ENCODE data around the gene MSH6.
A peak's percentile ranks its signal among the peaks of the same experiment; 100 is the strongest.

Gene MSH6, protein sequence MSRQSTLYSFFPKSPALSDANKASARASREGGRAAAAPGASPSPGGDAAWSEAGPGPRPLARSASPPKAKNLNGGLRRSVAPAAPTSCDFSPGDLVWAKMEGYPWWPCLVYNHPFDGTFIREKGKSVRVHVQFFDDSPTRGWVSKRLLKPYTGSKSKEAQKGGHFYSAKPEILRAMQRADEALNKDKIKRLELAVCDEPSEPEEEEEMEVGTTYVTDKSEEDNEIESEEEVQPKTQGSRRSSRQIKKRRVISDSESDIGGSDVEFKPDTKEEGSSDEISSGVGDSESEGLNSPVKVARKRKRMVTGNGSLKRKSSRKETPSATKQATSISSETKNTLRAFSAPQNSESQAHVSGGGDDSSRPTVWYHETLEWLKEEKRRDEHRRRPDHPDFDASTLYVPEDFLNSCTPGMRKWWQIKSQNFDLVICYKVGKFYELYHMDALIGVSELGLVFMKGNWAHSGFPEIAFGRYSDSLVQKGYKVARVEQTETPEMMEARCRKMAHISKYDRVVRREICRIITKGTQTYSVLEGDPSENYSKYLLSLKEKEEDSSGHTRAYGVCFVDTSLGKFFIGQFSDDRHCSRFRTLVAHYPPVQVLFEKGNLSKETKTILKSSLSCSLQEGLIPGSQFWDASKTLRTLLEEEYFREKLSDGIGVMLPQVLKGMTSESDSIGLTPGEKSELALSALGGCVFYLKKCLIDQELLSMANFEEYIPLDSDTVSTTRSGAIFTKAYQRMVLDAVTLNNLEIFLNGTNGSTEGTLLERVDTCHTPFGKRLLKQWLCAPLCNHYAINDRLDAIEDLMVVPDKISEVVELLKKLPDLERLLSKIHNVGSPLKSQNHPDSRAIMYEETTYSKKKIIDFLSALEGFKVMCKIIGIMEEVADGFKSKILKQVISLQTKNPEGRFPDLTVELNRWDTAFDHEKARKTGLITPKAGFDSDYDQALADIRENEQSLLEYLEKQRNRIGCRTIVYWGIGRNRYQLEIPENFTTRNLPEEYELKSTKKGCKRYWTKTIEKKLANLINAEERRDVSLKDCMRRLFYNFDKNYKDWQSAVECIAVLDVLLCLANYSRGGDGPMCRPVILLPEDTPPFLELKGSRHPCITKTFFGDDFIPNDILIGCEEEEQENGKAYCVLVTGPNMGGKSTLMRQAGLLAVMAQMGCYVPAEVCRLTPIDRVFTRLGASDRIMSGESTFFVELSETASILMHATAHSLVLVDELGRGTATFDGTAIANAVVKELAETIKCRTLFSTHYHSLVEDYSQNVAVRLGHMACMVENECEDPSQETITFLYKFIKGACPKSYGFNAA (N-terminal part only)

GRCh38 chr2:47782671-47783485, at the start of gene MSH6:
Gene MSH6, plus strand, starts transcription at chr2:47783145. Its CDS starts 89 bp downstream, at chr2:47783234.
- peak; percentile 61 to 86 for DNase-seq (ENCODE audit: low read depth in 2 of 2)

DNA sequence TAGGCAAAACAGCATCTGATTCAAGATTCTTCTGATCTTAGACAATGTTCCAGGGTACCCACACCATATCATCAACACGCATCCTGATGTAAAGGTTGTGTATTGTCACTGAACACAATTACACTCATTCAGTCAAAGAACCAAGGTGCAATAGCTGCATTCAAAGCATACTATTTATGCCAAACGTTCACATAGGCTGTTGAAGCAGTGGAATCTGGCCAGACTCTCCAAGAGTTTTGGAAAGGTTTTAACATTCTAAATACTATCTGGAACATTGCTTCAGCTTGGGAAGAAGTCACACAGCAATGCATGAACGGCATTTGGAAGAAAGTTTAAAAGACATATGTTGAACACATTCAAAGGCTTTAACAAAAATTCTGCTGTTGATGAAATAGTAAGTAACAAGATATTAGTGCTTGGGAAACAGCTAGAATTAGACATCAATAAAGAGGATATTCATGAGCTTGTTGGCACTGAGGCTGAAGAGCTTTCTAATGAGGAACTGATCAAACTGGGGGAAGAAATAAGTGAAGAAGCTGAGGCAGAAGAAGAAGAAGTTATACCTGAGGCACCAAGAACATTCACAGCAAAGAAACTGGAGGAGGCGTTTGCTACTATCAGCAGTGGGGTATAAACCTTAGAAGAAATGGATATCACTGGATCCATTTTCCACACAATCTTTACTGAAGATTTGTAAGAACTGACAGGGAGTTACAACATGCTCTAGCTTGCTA, 47.6 kb upstream of the MSH6 start:
- DNase-seq (ENCODE audit: low read depth in 2 of 2): no peak

GRCh38 chr2:47735912-47736311, 47.0 kb upstream of the MSH6 start:
- no peak for DNase-seq (ENCODE audit: low read depth in 2 of 2)

DNA sequence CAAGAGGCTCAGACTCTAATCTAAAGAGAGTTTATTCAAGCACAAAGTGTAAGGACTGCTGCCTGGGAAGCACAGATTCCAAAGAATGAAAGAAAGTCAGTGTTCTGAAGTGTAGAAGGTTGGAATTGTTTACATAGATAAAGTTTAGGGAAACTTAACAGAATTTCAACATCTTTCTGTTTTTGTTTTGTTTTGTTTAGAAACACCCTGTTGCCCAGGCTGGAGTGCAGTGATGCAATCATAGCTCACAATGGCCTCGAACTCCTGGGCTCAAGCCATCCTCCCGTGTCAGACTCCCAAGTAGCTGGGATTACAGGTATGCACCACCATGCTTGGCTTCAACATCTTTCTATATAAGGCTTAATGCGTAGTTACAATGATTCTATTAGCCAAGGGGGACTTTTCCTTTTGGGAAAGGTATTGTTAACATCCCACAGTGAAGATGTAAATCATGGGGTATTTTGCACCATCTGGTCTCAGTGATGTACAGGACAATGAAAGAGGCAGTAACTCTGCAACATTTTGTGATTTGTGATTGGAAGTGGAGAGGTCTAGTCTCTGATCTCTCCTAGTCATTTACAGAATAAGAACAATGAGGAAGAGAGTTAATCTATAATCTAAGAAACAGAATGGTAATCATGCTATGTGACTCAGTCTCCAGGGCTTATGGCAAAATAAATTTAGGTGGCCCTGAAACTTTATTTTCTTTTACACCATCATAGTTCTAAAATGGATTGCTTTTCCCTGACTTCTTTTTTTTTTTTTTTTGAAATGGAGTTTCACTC, 45.6 kb upstream of the MSH6 start:
- DNase-seq (ENCODE audit: low read depth in 2 of 2): no peak

DNA sequence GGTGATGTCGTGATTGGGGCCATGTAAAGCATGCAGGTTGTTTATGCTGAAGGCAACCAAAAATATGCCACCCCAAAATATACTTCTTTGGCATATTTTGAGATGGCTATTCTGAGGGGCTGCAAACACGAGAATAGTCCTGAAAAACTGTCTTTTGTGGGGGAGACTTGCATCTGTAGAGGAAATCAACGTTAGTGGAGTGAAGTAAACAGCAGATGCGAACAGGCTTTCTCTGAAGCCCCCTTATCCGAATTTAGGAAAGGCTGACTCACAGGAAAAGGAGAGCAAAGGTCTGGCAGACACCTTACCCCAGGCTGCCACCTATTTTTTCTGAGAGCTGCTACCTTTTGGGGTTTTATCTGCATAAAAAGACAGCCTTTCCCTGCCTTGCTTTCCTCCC, 44.6 kb upstream of the MSH6 start:
- DNase-seq (ENCODE audit: low read depth in 2 of 2): no peak

- no peak for DNase-seq (ENCODE audit: low read depth in 2 of 2)
These were observed 41.8 kb upstream of the MSH6 start for GRCh38 chr2:47741101-47741500.

GRCh38 chr2:47741637-47742036, 41.3 kb upstream of the MSH6 start:
- DNase-seq (ENCODE audit: low read depth in 2 of 2): no peak

GRCh38 chr2:47744074-47744473, 38.9 kb upstream of the MSH6 start:
- DNase-seq (ENCODE audit: low read depth in 2 of 2): no peak

- no peak for DNase-seq (ENCODE audit: low read depth in 2 of 2)
These were observed 35.1 kb upstream of the MSH6 start for GRCh38 chr2:47747878-47748277.

- DNase-seq (ENCODE audit: low read depth in 2 of 2): no peak
These were observed 31.0 kb upstream of the MSH6 start for GRCh38 chr2:47751856-47752414.

DNA sequence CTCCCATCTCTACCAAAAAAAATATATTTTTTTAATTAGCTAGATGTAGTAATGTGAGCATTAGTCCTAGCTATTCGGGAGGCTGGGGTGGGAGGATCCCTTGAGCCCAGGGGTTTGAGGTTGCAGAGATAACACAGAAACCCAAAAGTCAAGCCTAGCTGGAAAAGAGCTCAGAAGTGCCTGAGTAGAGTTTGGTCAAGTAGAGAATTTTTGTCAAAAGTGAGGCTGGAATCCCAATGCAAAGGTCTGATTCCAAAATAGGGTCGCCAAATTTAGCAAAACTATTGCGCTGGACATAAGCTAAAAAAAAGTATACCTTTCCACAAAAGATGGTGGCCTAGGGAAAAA, 15.5 kb upstream of the MSH6 start:
- no peak for DNase-seq (ENCODE audit: low read depth in 2 of 2)

DNA sequence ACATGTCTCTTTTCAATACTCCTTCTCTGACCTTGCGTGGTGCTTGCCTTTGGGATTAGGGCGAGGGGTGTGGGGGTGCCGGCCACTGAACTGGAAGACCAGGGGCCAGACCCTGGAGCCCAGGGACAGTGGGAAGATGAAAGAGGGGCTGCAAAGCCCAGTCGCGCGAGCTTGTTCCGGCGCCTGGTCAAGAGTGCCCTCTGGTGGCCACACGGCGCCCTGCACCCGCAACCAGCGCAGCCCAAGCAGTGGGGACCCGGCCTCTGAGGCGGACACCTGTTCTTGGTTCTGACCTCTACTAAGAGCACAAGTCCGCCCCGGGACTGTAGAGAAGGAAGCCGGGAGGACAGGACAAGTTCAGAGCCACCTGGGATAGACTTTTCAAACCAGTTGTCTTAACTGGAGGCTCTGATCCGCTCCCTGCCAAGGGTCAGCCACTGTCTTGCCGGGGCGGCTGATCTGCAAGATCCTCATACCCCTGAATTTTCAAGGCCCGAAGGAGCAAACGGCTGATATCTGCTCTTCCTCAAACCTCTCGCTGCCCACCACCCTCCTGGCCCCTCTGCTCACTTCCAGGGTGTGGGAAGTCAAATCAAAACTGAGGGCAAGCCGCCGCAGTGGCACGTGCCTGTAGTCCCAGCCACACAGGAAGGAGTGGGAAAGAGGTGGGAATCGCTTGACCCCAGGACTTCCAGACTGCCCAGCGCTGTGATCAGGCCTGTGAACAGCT, 14.9 kb upstream of the MSH6 start:
- DNase-seq (ENCODE audit: low read depth in 2 of 2): peak; percentile 21 to 50

DNA sequence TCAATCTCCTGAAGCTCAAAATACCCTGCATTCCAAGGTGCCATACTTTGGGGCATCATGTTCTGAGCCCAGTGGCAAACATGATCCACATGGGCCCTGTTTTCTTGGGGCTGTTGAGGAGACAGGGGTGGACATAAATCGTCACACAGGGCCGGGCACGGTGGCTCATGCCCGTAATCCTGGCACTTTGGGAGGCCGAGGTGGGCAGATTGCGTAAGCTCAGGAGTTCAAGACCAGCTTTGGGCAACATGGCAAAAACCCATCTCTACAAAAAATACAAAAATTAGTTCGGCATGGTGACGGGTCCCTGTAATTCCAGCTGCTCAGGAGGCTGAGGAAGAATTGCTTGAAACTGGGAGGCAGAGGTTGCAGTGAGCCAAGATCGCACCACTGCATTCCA, 13.6 kb upstream of the MSH6 start:
- DNase-seq (ENCODE audit: low read depth in 2 of 2): no peak

DNA sequence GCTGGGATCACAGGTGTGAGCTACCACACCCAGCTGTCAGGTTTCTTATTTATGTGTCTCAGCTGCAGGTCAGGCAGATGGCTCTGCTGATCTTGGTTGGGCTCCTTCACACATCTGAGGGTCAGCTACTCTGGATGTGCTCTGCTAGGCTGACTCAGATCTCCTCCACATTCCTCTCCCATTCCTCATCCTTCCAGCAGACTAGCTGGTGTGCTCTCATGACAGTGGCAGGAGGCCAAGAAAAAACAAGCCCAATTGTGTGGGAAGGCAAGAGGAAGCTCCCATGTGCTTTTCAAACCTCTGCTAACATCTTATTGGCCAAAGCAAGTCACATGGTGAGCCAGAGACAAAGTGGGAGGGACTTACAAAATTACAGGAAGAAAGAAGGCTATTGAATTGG, 11.7 kb upstream of the MSH6 start:
- DNase-seq (ENCODE audit: low read depth in 2 of 2): no peak

- DNase-seq (ENCODE audit: low read depth in 2 of 2): no peak
These were observed 10.6 kb upstream of the MSH6 start for GRCh38 chr2:47772343-47772742.

- no peak for DNase-seq (ENCODE audit: low read depth in 2 of 2)
These were observed 8.4 kb upstream of the MSH6 start for GRCh38 chr2:47774567-47774966.

GRCh38 chr2:47777277-47777937, 5.5 kb upstream of the MSH6 start:
- no peak for DNase-seq (ENCODE audit: low read depth in 2 of 2)

Measured in stimulated activated CD8-positive, alpha-beta memory T cell treated with anti-CD3 and anti-CD28 coated beads, Interleukin-7, amount 100 ng/mL, for 4 hours (primary cell).